Stimulated activated CD4-positive, alpha-beta T cell treated with anti-CD3 and anti-CD28 coated beads, Interleukin-2, amount 100 ng/mL, for 4 hours (primary cell): ENCODE measurements around the gene XYLT1.
"Not testable (repeated sequence)": the region's sequence is repeated elsewhere in the genome, so short reads cannot be mapped to it uniquely, and the experiment has no call there.

Experiments used
- DNase-seq: peaks from one replicate; pipeline ENCODE4 v3.0.0-alpha.2; 2020; ENCODE audit warnings: low read depth

Gene XYLT1

GRCh38 chr16:17331991-17332390 is 138.8 kb downstream of the XYLT1 start:
- no peak for DNase-seq

GRCh38 chr16:17331071-17331607 is 139.6 kb downstream of the XYLT1 start:
- DNase-seq = no peak

DNA sequence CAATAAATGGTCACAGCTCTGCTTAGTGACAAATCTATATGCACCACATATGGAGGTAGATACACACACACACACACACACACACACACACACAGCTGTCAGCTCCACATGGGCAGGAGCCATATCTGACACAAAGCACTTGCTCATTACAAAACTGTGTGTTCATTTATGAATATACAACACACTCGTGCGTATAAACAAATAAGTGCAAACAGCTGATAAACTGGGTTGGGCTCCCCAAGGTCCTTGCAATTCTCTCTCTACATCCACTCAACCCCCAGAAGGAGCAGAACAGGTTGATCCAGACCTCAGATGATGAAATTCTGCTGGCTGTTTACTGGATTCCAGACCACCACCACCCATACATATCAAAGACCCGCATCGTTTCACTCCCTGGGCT is 140.7 kb downstream of the XYLT1 start:
- DNase-seq = no peak

DNA sequence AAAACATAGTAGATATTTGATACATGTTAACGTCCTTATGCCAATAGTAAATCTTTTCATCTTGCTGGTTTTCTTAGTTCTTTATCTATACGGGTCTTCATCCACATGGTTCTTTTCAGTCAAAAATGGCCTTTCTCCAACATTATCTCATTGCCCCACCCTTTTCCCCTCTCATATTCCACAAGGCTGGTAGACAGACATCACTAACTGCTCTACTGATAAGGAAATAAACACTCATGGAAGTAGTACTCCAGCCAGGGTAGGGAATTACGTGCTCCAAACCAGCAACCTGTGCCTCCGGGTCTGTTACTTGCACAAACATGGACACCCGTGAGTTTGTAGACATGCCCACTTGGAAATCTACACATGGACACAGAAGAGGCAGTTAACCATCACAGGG is 141.4 kb downstream of the XYLT1 start:
- DNase-seq = no peak

DNA sequence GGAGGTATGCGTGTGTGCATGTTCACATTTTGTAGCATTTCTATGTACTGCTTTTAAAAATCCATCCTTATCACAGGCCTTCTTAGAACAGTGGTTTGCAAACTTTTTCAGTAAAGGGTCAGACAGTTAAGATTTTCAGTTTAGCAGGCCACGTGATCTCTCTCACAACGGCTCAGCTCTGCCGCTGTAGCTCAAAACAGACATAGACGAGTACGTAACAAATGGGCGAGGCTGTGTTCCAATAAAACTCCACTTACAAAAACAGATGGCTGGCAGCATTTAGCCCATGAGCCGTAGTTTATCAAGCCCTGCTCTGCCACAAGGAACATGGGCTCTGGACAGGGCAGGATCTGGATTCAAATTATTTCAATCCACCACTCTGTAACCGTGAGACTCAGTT is 141.8 kb downstream of the XYLT1 start:
- DNase-seq = no peak

DNA sequence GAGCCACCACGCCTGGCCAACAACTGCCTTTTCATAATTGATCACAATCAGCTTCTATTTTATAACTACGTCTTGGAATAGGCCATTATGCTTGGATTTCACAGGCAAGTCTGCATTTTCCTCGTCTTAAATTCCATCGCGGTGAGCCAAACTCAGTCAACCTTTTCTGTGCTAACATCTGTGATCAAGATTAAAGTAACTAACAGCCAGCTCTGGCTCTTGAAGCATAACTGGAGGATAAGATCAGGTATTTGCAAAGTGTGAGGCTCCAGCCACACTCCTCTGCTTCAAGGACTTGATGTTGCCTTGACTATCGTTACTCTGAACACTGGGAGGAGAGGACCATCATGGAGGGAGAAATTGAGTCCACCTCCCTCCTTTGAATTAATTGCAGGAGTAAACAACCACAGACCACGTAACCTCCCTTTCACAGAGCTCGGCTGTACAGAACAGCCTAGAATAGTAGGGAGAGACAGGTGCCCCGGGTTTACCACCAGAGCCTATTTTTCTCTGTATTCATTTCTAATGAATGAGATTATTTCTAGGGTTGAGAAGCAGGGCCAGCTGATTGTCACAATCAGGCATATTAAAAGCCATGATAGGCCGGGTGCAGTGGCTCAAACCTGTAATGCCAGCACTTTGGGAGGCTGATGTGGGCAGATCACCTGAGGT is 143.0 kb downstream of the XYLT1 start:
- DNase-seq = no peak

DNA sequence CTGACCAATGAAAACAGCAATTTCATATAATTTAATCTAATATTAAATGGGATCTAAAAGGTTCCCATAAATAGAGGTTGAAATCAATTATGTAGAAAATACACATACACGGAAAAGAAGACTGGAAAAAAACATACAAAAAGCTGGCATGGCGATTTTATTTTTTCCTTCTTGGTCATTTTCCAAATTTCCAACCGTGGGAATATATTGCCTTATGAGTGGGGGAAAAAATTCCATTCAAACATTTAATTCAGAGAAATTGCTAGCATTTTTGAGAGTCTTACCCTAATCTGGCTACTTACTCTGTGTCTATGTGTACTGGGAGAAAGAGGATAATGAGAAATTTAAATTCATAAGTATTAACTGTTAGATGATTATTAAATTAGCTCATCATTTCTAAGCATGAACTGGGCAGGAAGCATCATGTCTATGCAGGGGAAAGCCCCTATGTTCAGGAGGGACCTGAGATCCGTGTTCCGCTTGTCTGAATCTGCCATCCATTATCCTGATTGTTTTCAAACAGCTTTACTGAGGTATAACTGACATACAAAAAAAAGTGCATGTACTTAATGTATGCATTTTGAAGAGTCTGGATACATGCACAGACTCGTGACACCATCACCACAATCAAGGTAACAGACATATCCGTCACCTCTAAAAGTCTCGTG is 145.2 kb downstream of the XYLT1 start:
- DNase-seq = no peak

DNA sequence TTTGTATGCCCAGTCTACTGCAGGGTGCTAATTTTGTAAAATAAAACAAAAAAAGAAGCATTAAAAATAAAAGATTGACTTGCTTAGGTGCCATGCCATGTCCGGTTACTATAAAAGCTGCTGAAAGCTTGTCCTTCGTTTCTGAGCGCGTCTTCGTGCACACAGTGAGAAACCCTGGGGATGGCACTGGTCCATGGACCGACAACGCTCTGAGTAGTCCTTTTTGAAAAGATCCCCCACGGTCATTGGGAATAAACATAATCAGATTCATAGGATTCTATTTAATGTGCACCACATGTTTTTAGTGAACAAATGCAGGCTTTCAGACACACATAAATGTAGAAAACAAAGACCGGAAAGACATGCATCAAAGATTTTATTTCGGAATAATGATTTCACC is 146.3 kb downstream of the XYLT1 start:
- DNase-seq = no peak

- DNase-seq = no peak
These were observed 147.6 kb downstream of the XYLT1 start for GRCh38 chr16:17323171-17323570.

DNA sequence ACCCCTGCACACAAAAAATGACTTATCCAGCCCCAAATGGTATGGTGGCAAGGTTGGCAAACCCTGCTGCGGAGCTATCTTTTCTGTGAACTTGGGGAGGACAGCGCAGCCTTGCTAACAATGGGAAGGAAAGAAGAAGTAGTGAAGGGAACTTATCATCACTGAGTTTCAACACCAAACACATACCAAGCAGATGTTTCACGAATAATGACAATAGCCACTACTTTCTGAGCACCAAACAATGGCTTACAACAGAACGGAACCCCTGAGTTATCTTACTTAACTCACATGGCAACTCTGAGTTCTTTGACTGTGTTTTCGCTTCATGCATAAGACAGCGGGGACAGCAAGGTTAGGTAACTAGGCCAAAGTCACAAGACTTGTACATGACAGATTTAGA is 148.9 kb downstream of the XYLT1 start:
- no peak for DNase-seq

DNA sequence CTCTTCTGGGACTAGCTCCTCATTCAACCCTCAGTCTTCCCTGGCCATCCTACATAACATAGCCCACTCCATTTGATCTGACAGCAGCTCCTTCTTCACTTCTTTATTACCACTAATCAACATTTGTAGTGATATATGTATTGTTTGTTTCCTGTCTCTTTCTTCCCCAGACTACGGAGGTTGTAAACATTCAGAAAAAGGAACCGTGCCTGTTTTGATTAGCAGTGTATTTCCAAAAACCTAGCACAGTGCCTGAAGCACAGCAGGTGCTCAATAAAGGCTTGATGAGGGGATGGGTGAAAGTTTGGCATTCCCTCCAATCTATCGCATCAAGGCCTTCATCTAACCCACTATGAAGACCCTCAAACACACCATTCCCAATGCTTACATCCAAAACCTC is 150.8 kb downstream of the XYLT1 start:
- DNase-seq = no peak

DNA sequence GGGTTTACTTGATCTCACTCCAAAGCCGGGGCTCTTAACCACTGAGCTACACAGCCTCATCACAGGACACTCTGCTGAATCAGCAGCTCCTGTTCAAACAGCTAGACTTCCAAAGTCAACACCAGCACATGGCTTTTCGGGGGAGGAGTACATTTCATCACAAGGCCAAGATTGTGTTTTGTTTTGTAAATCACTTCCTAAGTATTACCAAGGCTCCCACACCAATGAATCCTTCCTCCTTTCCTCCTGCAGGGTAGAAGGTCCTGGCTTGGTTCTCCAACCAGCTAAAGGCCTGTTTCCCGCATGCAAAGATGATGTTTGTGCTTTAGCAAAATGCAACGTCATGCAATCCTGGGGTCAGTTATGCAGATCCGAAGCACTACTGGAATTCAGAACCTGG is 152.5 kb downstream of the XYLT1 start:
- no peak for DNase-seq

DNA sequence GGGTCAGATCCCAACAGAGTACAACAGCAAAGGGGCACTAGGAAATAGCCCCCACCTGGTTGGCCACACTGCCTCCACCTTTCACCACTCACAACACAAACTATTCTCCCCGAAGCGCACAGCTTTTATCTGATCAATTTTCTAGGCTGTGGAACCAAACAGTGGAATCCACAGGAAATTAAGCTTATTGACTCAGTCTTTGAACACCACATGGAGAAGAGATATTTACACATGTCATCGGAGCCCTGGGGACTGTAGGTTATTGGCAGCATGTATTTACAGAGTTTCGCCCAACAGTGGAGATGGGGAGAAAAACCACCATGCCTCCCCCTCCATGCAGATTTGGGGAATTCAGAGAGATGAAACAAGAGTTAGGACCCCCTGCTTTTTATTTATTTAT is 154.8 kb downstream of the XYLT1 start:
- DNase-seq = no peak

- no peak for DNase-seq
These were observed 156.8 kb downstream of the XYLT1 start for GRCh38 chr16:17313793-17314547.

DNA sequence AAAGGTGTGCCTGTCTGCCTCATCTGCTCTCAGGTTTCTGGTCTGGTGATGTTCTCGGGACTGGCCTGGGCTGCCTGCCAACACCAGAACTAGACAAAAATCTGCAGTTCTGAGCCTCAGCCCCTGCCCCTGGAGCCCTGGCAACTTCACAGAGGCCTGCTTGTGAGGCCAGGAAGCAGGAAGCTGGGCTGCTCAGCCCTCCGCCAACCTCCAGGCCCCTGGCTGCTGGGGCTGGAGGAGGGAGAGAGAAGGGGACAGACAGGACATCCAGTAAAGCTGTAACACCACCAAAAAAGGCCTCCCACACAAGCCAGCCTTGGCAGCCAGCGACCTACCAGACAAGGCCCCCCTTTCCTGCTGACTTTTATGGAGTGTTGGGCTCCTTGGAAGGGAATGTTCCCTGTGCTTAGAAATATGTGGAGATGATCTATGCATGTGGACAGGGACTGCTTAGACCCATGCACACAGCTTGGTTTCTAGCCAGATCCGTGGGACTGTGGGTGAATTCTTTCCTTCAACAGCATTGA is 157.6 kb downstream of the XYLT1 start:
- no peak for DNase-seq

DNA sequence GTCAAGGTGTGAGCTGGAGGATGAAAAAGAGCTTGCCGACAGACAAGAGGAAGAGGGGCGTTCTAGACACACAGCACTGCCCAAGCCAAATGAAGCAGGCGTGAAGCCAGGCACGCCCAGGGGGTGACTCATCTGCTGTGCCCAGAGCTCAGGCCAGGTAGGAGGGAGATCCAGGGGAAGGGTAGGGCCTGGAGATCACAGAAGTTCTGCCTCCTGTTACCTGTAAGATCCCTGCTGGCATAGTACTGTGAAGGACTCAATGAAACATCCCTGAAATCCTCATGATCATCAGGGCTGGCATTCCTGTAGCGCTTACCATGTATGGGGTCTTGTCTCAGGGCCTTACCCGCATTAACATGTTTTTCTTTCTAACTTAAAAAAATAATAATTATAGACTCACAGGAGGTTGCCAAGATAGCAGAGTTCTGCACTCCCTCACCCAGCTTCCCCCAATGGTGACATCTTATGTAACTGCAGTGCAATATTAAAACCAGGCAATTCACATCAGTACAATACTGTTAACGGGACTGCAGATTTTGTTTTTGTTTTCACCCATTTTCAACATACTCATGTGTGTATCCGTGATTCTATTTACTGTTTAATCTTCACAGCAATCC is 158.6 kb downstream of the XYLT1 start:
- no peak for DNase-seq

- DNase-seq = no peak
These were observed 159.2 kb downstream of the XYLT1 start for GRCh38 chr16:17311333-17312093.

DNA sequence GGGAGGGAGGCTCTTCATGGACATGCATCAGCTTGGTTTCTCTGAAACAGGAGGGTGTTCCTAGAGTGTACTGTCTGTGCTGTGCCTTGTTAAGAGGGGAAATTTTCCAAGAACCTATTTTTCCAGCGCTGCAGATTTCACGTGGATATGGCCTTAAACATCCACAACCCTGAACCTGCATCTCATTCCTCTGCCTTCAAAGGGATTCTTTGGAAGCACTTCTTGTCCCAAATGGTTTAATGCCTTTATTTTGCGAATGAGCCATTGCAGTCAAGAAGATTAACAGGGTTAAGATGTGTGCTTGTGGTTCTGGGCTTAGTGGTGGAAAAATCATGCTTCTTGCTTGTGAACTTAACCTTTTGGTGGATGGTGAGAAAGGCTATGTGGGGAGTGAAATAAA is 161.2 kb downstream of the XYLT1 start:
- DNase-seq = no peak

GRCh38 chr16:17308186-17308585 is 162.6 kb downstream of the XYLT1 start:
- no peak for DNase-seq

- no peak for DNase-seq
These were observed 163.3 kb downstream of the XYLT1 start for GRCh38 chr16:17307504-17307903.

DNA sequence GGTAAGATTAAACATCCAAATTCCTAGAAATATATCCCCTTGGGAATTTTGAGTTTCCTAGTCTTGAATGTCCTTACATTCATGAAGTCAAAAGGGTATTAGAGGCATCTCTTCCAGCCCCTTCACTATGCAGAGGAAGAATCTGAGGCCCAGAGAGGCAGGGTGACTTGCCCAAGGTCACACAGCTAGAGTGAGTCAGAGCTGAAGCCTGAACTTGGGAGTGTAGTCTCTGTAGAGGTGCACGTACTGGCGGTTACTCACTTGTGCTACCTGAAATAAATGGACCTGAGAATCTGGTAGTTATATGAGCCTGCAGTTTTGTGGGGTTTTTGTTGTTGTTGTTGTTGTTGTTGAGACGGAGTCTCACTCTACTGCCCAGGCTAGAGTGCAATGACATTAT is 164.0 kb downstream of the XYLT1 start:
- DNase-seq = no peak

DNA sequence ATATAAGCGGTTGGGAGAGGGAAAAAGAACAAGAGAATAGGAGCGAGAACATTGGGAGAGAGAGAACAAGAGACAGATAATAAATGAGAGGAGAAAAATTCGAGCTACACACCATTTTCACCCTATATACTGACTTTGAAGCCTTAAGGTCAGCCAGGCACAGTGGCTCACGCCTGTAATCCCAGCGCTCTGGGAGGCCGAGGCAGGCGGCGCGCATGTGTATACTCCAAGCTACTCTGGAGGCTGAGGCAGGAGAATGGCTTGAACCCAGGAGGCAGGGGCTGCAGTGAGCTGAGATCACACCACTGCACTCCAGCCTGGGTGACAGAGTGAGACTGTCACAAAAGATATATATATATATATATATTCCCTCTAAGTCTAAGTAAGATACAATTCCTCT is 164.5 kb downstream of the XYLT1 start:
- DNase-seq = not testable (repeated sequence)
